ENCODE results near the gene PGAP3.

DNA sequence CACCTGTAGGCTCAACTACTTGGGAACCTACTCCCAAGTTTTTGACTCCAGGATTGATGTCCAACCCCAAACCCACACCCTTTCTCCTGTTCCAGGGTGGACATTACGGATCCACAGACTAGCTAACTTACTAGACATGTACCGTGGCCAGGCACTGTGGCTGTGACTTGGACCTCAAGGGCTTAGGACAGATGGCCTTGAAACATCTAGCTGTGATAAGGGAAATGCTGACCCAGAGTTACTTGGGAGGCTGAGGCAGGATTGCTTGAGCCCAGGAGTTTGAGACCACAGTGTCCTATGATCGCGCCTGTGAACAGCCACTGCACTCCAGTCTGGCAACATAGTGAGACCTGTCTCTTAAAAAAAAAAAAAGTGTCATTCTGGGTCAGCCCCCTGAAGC lies 46.8 kb downstream of the PGAP3 start:
- TF ChIP-seq POLR2A (IDR thresholded peaks at IDR 0.05; ENCODE audit: low read length) (no peak), GATA1 (IDR thresholded peaks at IDR 0.05; ENCODE audit: low read depth, low read length) (no peak)
